GM12864 (cell line): Measurements from ENCODE around the gene VN1R5.
"Not testable (repeated sequence)": the region's sequence is repeated elsewhere in the genome, so short reads cannot be mapped to it uniquely, and the experiment has no call there.

ENCODE experiments used
- DNase-seq: peaks from one replicate; pipeline ENCODE4 v3.0.0-alpha.2; 2011; ENCODE audit warnings: low read depth
- H3K4me3 ChIP-seq: 2 replicates; pipeline ENCODE4 v1.5.1; 2011; ENCODE audit warnings: mild to moderate bottlenecking, low read depth, low read length, control low read depth
- CTCF ChIP-seq: IDR thresholded peaks from 2 replicates; pipeline ENCODE4 v1.5.1; 2011; ENCODE audit warnings: low read depth, mild to moderate bottlenecking, moderate library complexity, low read length, control low read depth, inconsistent platforms; ENCODE audit errors: missing control alignments

Gene VN1R5

GRCh38 chr1:247255772-247256171 is at the start of gene VN1R5:
TSS of gene VN1R5 (plus strand) at chr1:247256072.
- DNase-seq, H3K4me3 ChIP-seq: not testable (repeated sequence)

GRCh38 chr1:247209396-247209795 is 46.5 kb upstream of the VN1R5 start:
- DNase-seq, result no peak
- no peak for TF ChIP-seq CTCF
- H3K4me3 ChIP-seq, result peak overlapping the region; percentile 88; the same call in 1 of the 2 replicates

- no peak for TF ChIP-seq CTCF
- no peak for DNase-seq
- peak overlapping the region; percentile 88 for H3K4me3 ChIP-seq
Measured at GRCh38 chr1:247210062-247210375, 45.9 kb upstream of the VN1R5 start.

- peak; percentile 89 for DNase-seq
- peak overlapping the region; percentile 88 for H3K4me3 ChIP-seq
- TF ChIP-seq CTCF, result no peak
Measured at GRCh38 chr1:247210376-247211117, 45.3 kb upstream of the VN1R5 start.

- no peak for DNase-seq
- H3K4me3 ChIP-seq, result no peak overlapping the region
- no peak for TF ChIP-seq CTCF
Measured at GRCh38 chr1:247211339-247211738, 44.5 kb upstream of the VN1R5 start.

GRCh38 chr1:247212012-247212411 is 43.9 kb upstream of the VN1R5 start:
- H3K4me3 ChIP-seq, result no peak overlapping the region
- peak; percentile 68 for DNase-seq
- no peak for TF ChIP-seq CTCF

- no peak for DNase-seq
- no peak overlapping the region for H3K4me3 ChIP-seq
- no peak for TF ChIP-seq CTCF
Measured at GRCh38 chr1:247212627-247213617, 43.0 kb upstream of the VN1R5 start.
